Stimulated activated CD4-positive, alpha-beta T cell treated with anti-CD3 and anti-CD28 coated beads, Interleukin-2, amount 100 ng/mL, for 24 hours (primary cell): Measurements from ENCODE around the gene RAPGEF2.

ENCODE experiments used
- DNase-seq, 2 donors: peaks; one replicate each; pipeline ENCODE4 v3.0.0-alpha.2; 2020

RAPGEF2 gene

GRCh38 chr4:159337041-159337440, 234.2 kb downstream of the RAPGEF2 start:
- DNase-seq: no peak

GRCh38 chr4:159341522-159341921, 238.6 kb downstream of the RAPGEF2 start:
- DNase-seq: no peak

- no peak for DNase-seq
These were observed 239.5 kb downstream of the RAPGEF2 start for GRCh38 chr4:159342374-159342773.

GRCh38 chr4:159343116-159343515, 240.2 kb downstream of the RAPGEF2 start:
- no peak for DNase-seq

- no peak for DNase-seq
These were observed 242.0 kb downstream of the RAPGEF2 start for GRCh38 chr4:159344877-159345276.

- DNase-seq: no peak
These were observed 243.8 kb downstream of the RAPGEF2 start for GRCh38 chr4:159346681-159347080.

GRCh38 chr4:159347813-159348212, 244.9 kb downstream of the RAPGEF2 start:
- DNase-seq: no peak

GRCh38 chr4:159349332-159349731, 246.5 kb downstream of the RAPGEF2 start:
- DNase-seq: no peak

GRCh38 chr4:159352609-159353008, 249.7 kb downstream of the RAPGEF2 start:
- no peak for DNase-seq

- no peak for DNase-seq
These were observed 250.7 kb downstream of the RAPGEF2 start for GRCh38 chr4:159353422-159354116.

- no peak for DNase-seq
These were observed 252.6 kb downstream of the RAPGEF2 start for GRCh38 chr4:159355466-159355865.

GRCh38 chr4:159357350-159357749, 254.5 kb downstream of the RAPGEF2 start:
- DNase-seq: no peak

GRCh38 chr4:159358226-159358625, 255.3 kb downstream of the RAPGEF2 start:
- no peak for DNase-seq

GRCh38 chr4:159360549-159360948, 257.7 kb downstream of the RAPGEF2 start:
- no peak for DNase-seq

GRCh38 chr4:159363361-159363760, 260.5 kb downstream of the RAPGEF2 start:
- no peak for DNase-seq

GRCh38 chr4:159366966-159367780, 264.3 kb downstream of the RAPGEF2 start:
- no peak for DNase-seq

GRCh38 chr4:159367781-159368080, 264.9 kb downstream of the RAPGEF2 start:
- no peak for DNase-seq

GRCh38 chr4:159368320-159368719, 265.4 kb downstream of the RAPGEF2 start:
- DNase-seq: no peak

- no peak for DNase-seq
These were observed 266.4 kb downstream of the RAPGEF2 start for GRCh38 chr4:159369256-159369655.

GRCh38 chr4:159370286-159370685, 267.4 kb downstream of the RAPGEF2 start:
- no peak for DNase-seq

GRCh38 chr4:159374749-159375530, 272.1 kb downstream of the RAPGEF2 start:
- no peak for DNase-seq

GRCh38 chr4:159376289-159376688, 273.4 kb downstream of the RAPGEF2 start:
- no peak for DNase-seq

GRCh38 chr4:159378056-159378616, 275.3 kb downstream of the RAPGEF2 start:
- no peak for DNase-seq
